Heart left ventricle (tissue), 13 donors: Measurements from ENCODE around the gene KLF9.

Experiments used
- CTCF ChIP-seq, 12 donors: fragments of 200-600 bp; sonication (generic) in 4 of 12; IDR thresholded peaks; one replicate each; pipeline versions ENCODE4 v1.5.0 to v1.8.0; 2018 to 2022; ENCODE audit warnings: antibody characterized with exemption in 12 of 12, mild to moderate bottlenecking in 5 of 12
- POLR2A ChIP-seq, 2 donors: fragments of 450-650 bp; IDR thresholded peaks; one replicate each; pipeline ENCODE4 v1.6.1; 2017; ENCODE audit warnings: antibody characterized with exemption in 2 of 2, mild to moderate bottlenecking in 2 of 2, moderate library complexity in 2 of 2
- donor health status: ischemic (EF 13 %, LVEDD 7.1; RV severe dilation, severe dysfunction).
- donor health status: DM: no; HTN: yes; CAD: no.
- donor health status: DM: no; HTN: no; CAD: no.
- donor health status: ischemic (EF 25% LVEDD 6.9; RV normal size, moderate dysfunction).
- donor health status: ischemic (EF 25% LVEDD 5.7; RV mildly dilated, moderate dysfunction).
- donor health status: ischemic (EF 35%, LVEDD 5.7; RV mildly dilated, moderate dysfunction).
- donor health status: nonischemic (EF 11% LVEDD 7.7; RV severe dilation, severe dysfunction).
- donor health status: DM: yes; HTN: yes; CAD: no.
- donor health status: PGD.
- donor health status: ischemic (EF 29% LVEDD 5.4; RV normal size, mild dysfunction).
- donor health status: nonischemic (EF 23%, LVEDD 6.1; RV moderate dilation, normal function).

DNA sequence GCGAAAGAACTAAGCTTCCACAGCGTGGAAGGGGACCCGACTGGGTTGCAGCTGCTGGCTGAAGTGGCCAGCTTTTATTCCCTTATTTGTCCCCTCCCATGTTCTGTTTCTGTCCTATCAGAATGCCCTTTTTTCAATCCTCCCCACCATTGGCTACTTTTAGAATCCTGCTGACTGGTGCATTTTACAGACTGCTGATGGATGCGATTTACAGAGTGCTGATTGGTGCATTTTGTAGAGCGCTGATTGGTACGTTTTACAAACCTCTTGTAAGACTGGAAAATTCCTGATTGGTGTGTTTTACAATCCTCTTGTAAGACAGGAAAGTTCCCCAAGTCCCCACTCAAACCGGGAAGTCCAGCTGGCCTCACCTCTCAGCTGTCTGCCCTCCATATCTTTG lies 50.7 kb downstream of the KLF9 start:
- TF ChIP-seq CTCF (IDR thresholded peaks at IDR 0.05): no peak
- TF ChIP-seq POLR2A (IDR thresholded peaks at IDR 0.05): no peak
